GM12864 (cell line): ENCODE results near the gene CDC14B.

ENCODE experiments used
- DNase-seq: peaks from one replicate; pipeline ENCODE4 v3.0.0-alpha.2; 2011; ENCODE audit warnings: low read depth
- H3K4me3 ChIP-seq: 2 replicates; pipeline ENCODE4 v1.5.1; 2011; ENCODE audit warnings: mild to moderate bottlenecking, low read depth, low read length, control low read depth
- CTCF ChIP-seq: IDR thresholded peaks from 2 replicates; pipeline ENCODE4 v1.5.1; 2011; ENCODE audit warnings: low read depth, mild to moderate bottlenecking, moderate library complexity, low read length, control low read depth, inconsistent platforms; ENCODE audit errors: missing control alignments

The CDC14B gene

GRCh38 chr9:96621618-96622017 lies 2.0 kb upstream of the CDC14B start:
- no peak overlapping the region for H3K4me3 ChIP-seq
- DNase-seq = no peak
- no peak for TF ChIP-seq CTCF

GRCh38 chr9:96620832-96621269 lies 1.2 kb upstream of the CDC14B start:
- DNase-seq = no peak
- TF ChIP-seq CTCF = no peak
- H3K4me3 ChIP-seq = no peak overlapping the region

GRCh38 chr9:96620181-96620514 lies 505 bp upstream of the CDC14B start:
- H3K4me3 ChIP-seq = no peak overlapping the region
- TF ChIP-seq CTCF = no peak
- DNase-seq = no peak

- peak overlapping the region; percentile 30; the same call in 1 of the 2 replicates for H3K4me3 ChIP-seq
- no peak for TF ChIP-seq CTCF
- no peak for DNase-seq
These were observed 548 bp downstream of the CDC14B start for GRCh38 chr9:96619124-96619465.

GRCh38 chr9:96618209-96619123 lies 1.2 kb downstream of the CDC14B start:
- H3K4me3 ChIP-seq = no peak overlapping the region
- DNase-seq = no peak

GRCh38 chr9:96617439-96618185 lies 2.0 kb downstream of the CDC14B start:
- no peak for TF ChIP-seq CTCF
- no peak overlapping the region for H3K4me3 ChIP-seq
- no peak for DNase-seq

More at GRCh38 chr9:96618209-96619123, 1.2 kb downstream of the CDC14B start:
- no peak for TF ChIP-seq CTCF
